Measurements from ENCODE around the gene CRLF2.

DNA sequence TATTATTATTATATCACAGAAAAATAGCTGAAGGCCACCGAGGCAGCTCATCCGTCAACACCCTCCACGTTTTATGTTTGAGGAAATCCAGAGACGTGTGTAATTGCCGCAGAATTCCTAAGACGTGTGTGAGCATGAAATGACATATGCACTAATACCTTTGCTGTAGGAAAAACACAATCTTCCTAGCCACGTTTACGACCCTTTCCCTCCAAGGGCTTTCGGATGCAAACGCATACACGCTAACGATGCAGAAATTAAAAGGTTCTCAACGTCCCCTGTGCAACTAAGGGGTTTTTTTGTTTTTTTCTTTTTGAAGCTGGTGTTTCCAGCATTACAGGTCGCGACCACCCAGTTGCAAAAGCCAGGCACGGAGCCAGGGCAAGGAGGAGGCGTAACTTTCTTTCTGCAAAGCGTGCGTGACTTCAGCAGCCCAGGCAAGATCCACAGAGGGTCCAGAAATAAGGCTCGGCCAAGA, 33.8 kb downstream of the CRLF2 start:
- TF ChIP-seq CTCF (conservative IDR thresholded peaks at IDR 0.05; ENCODE audit: low read length) (no peak), EZH2phosphoT487 (IDR thresholded peaks at IDR 0.05; ENCODE audit: borderline replicate concordance, low read depth, low read length) (no peak)

Measured in OCI-LY7 (cell line).